Stimulated activated CD4-positive, alpha-beta T cell treated with anti-CD3 and anti-CD28 coated beads, Interleukin-12 subunit alpha, Interleukin-12 subunit beta, amount 100 ng/mL, for 24 hours (primary cell): ENCODE data around the gene FBXL17.
"Not testable (repeated sequence)": the region's sequence is repeated elsewhere in the genome, so short reads cannot be mapped to it uniquely, and the experiment has no call there.

ENCODE experiments used
- DNase-seq, 2 experiments: peaks; one replicate each; pipeline ENCODE4 v3.0.0-alpha.2; 2020; ENCODE audit warnings: low read depth in 2 of 2

FBXL17 gene

GRCh38 chr5:108381954-108382783, at the start of gene FBXL17:
Gene FBXL17, minus strand, starts transcription at chr5:108382098.
- peak; percentile 82 to 84 for DNase-seq

- DNase-seq, result no peak
These were observed 49.2 kb upstream of the FBXL17 start for GRCh38 chr5:108430931-108431608.

- no peak for DNase-seq
These were observed 39.8 kb upstream of the FBXL17 start for GRCh38 chr5:108421713-108422112.

- no peak for DNase-seq
These were observed 38.9 kb upstream of the FBXL17 start for GRCh38 chr5:108420755-108421154.

GRCh38 chr5:108420158-108420557, 38.3 kb upstream of the FBXL17 start:
- DNase-seq, result no peak

GRCh38 chr5:108418197-108418596, 36.3 kb upstream of the FBXL17 start:
- no peak for DNase-seq

- DNase-seq, result no peak
These were observed 35.3 kb upstream of the FBXL17 start for GRCh38 chr5:108417166-108417670.

GRCh38 chr5:108415726-108416125, 33.8 kb upstream of the FBXL17 start:
- DNase-seq, result no peak

GRCh38 chr5:108409786-108410185, 27.9 kb upstream of the FBXL17 start:
- no peak for DNase-seq

- not testable (repeated sequence) for DNase-seq
These were observed 23.3 kb upstream of the FBXL17 start for GRCh38 chr5:108405201-108405600.

GRCh38 chr5:108398964-108399363, 17.1 kb upstream of the FBXL17 start:
- no peak for DNase-seq

GRCh38 chr5:108396837-108397236, 14.9 kb upstream of the FBXL17 start:
- DNase-seq, result not testable (repeated sequence)

- DNase-seq, result no peak
These were observed 5.9 kb upstream of the FBXL17 start for GRCh38 chr5:108387758-108388157.

- no peak for DNase-seq
These were observed 4.6 kb upstream of the FBXL17 start for GRCh38 chr5:108386345-108387061.

- no peak for DNase-seq
These were observed 2.8 kb upstream of the FBXL17 start for GRCh38 chr5:108384741-108385140.

GRCh38 chr5:108382784-108383330, 959 bp upstream of the FBXL17 start:
- DNase-seq, result no peak

- DNase-seq, result peak; percentile 52 to 56
These were observed 446 bp downstream of the FBXL17 start for GRCh38 chr5:108381350-108381953.

GRCh38 chr5:108380531-108381349, 1.2 kb downstream of the FBXL17 start:
- DNase-seq, result peak; percentile 18 to 45

- DNase-seq, result no peak
These were observed 2.0 kb downstream of the FBXL17 start for GRCh38 chr5:108379722-108380530.

GRCh38 chr5:108375768-108376167, 6.1 kb downstream of the FBXL17 start:
- DNase-seq, result no peak
